Adrenal gland (tissue), 5 donors: ENCODE data around the gene AGXT.

Experiments used
- POLR2A ChIP-seq, 2 donors: fragments of 450-650 bp; IDR thresholded peaks; one replicate each; pipeline ENCODE4 v1.6.1; 2017; ENCODE audit warnings: antibody characterized with exemption in 2 of 2, mild to moderate bottlenecking in 2 of 2, moderate library complexity in 1 of 2
- TF ChIP-seq, protein P1 (sequence below), 6 experiments: fragments of 450-650 bp in 4 of 6; fragments of 200-600 bp in 2 of 6; sonication (generic) in 1 of 6; IDR thresholded peaks; 1 replicate in 5 of 6; 2 replicates in 1 of 6; pipeline versions ENCODE4 v1.5.1 to v1.8.0; 2016 to 2021; ENCODE audit warnings: antibody characterized with exemption in 6 of 6, mild to moderate bottlenecking in 2 of 6, moderate library complexity in 1 of 6
- donor health status: DM: no; HTN: no; CAD: no.

GRCh38 chr2:240864475-240864874, 4.1 kb upstream of the AGXT start:
- TF ChIP-seq, protein P1, sequence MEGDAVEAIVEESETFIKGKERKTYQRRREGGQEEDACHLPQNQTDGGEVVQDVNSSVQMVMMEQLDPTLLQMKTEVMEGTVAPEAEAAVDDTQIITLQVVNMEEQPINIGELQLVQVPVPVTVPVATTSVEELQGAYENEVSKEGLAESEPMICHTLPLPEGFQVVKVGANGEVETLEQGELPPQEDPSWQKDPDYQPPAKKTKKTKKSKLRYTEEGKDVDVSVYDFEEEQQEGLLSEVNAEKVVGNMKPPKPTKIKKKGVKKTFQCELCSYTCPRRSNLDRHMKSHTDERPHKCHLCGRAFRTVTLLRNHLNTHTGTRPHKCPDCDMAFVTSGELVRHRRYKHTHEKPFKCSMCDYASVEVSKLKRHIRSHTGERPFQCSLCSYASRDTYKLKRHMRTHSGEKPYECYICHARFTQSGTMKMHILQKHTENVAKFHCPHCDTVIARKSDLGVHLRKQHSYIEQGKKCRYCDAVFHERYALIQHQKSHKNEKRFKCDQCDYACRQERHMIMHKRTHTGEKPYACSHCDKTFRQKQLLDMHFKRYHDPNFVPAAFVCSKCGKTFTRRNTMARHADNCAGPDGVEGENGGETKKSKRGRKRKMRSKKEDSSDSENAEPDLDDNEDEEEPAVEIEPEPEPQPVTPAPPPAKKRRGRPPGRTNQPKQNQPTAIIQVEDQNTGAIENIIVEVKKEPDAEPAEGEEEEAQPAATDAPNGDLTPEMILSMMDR (IDR thresholded peaks at IDR 0.05) = no peak
- no peak for TF ChIP-seq POLR2A (IDR thresholded peaks at IDR 0.05)
